Loucy (cell line): ENCODE measurements around the gene CAP2.

ENCODE experiments used
- H2AFZ ChIP-seq: fragments of 200-600 bp; sonication (generic); 2 replicates; pipeline ENCODE4 v1.6.0; 2016; ENCODE audit warnings: antibody characterized with exemption, mild to moderate bottlenecking, low read length, moderate library complexity
- H3F3A ChIP-seq: fragments of 200-600 bp; 2 replicates; pipeline ENCODE4 v1.6.0; 2016; ENCODE audit warnings: antibody characterized with exemption, low read depth, mild to moderate bottlenecking
- H3K27me3 ChIP-seq: fragments of 200-600 bp; sonication (generic); 2 replicates; pipeline ENCODE4 v1.6.1; 2014; ENCODE audit warnings: low read length, mild to moderate bottlenecking; ENCODE audit not compliant: insufficient read depth, poor library complexity, severe bottlenecking
- H3K36me3 ChIP-seq: fragments of 200-600 bp; sonication (generic); 2 replicates; pipeline ENCODE4 v1.6.1; 2016; ENCODE audit warnings: low read length; ENCODE audit not compliant: insufficient read depth
- H3K4me1 ChIP-seq: fragments of 200-600 bp; sonication (generic); 2 replicates; pipeline ENCODE4 v1.5.1; 2014; ENCODE audit warnings: low read length, mild to moderate bottlenecking; ENCODE audit not compliant: insufficient read depth, poor library complexity, severe bottlenecking
- H3K4me2 ChIP-seq: fragments of 200-600 bp; sonication (generic); 2 replicates; pipeline ENCODE4 v1.6.0; 2014; ENCODE audit warnings: antibody characterized with exemption, low read length, low read depth, mild to moderate bottlenecking; ENCODE audit not compliant: poor library complexity, severe bottlenecking
- H3K4me3 ChIP-seq: fragments of 200-600 bp; sonication (generic); 2 replicates; pipeline ENCODE4 v1.5.1; 2014; ENCODE audit warnings: low read length, mild to moderate bottlenecking, mixed read lengths; ENCODE audit not compliant: poor library complexity, severe bottlenecking
- H3K79me2 ChIP-seq: fragments of 200-600 bp; sonication (generic); 2 replicates; pipeline ENCODE4 v1.6.1; 2014; ENCODE audit warnings: low read length; ENCODE audit not compliant: insufficient read depth
- H3K9ac ChIP-seq: fragments of 200-600 bp; sonication (generic); 2 replicates; pipeline ENCODE4 v1.6.0; 2014; ENCODE audit warnings: mild to moderate bottlenecking, low read depth, low read length, moderate library complexity; ENCODE audit not compliant: poor library complexity, severe bottlenecking
- H3K9me2 ChIP-seq: fragments of 200-600 bp; sonication (generic); replicated peaks from 2 replicates; pipeline ENCODE4 v1.6.1; 2016; ENCODE audit warnings: low read depth, low read length, mixed read lengths
- H3K9me3 ChIP-seq: fragments of 200-600 bp; sonication (generic); 2 replicates; pipeline ENCODE4 v1.6.1; 2014; ENCODE audit warnings: mild to moderate bottlenecking, antibody characterized with exemption, low read length, low read depth; ENCODE audit not compliant: insufficient read depth
- H4K20me1 ChIP-seq: fragments of 200-600 bp; sonication (generic); 2 replicates; pipeline ENCODE4 v1.6.0; 2014; ENCODE audit warnings: antibody characterized with exemption, low read length, mild to moderate bottlenecking; ENCODE audit not compliant: insufficient read depth, poor library complexity, severe bottlenecking
- EZH2phosphoT487 ChIP-seq: fragments of 200-600 bp; IDR thresholded peaks from 2 replicates; pipeline ENCODE4 v1.6.1; 2018; ENCODE audit warnings: antibody characterized with exemption, mild to moderate bottlenecking, moderate library complexity, borderline replicate concordance
- TF ChIP-seq, protein P1 (sequence below): fragments of 200-600 bp; sonication (generic); conservative IDR thresholded peaks from 2 replicates; pipeline ENCODE4 v1.5.1; 2014; ENCODE audit warnings: mild to moderate bottlenecking, antibody characterized with exemption, low read length

CAP2 gene

DNA sequence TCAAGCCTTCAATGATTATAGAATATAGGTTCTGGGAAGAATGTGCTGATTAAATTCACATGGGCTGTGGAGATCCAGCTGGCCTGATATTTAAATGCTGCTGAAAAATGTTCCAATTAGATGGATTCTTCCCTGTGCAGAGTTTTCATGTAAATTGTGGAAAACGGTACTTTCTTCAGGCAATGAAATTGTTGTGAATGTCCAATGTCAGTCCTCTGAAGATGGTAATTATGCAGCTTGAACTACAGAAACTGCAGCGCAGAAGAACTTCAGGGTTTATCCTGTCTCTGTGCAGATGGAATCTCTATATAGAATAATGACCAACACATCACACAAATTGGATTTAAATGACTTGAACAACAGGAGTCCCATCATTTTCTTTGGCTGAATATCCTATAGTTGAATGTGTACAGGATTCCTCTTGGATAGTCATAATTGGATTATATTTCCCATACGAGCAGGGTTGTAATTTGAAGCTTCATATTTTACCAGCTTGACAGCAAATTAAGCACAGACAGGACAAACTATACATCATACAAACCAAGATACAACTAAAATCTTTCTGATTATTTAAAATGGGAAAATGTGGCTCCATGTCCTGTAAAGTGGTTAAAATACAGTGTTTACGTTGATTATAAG is 82.3 kb downstream of the CAP2 start:
- TF ChIP-seq EZH2phosphoT487: no peak
- TF ChIP-seq, protein P1, sequence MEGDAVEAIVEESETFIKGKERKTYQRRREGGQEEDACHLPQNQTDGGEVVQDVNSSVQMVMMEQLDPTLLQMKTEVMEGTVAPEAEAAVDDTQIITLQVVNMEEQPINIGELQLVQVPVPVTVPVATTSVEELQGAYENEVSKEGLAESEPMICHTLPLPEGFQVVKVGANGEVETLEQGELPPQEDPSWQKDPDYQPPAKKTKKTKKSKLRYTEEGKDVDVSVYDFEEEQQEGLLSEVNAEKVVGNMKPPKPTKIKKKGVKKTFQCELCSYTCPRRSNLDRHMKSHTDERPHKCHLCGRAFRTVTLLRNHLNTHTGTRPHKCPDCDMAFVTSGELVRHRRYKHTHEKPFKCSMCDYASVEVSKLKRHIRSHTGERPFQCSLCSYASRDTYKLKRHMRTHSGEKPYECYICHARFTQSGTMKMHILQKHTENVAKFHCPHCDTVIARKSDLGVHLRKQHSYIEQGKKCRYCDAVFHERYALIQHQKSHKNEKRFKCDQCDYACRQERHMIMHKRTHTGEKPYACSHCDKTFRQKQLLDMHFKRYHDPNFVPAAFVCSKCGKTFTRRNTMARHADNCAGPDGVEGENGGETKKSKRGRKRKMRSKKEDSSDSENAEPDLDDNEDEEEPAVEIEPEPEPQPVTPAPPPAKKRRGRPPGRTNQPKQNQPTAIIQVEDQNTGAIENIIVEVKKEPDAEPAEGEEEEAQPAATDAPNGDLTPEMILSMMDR: no peak
- H3K4me2 ChIP-seq: no peak overlapping the region
- H3K9me3 ChIP-seq: no peaks in the 10 kb centered on the region
- H3K27me3 ChIP-seq: no peaks in the 10 kb centered on the region
- H3K4me1 ChIP-seq: no peaks in the 10 kb centered on the region
- no peak overlapping the region for H2AFZ ChIP-seq
- H3K4me3 ChIP-seq: no peak overlapping the region
- no peak overlapping the region for H3K9ac ChIP-seq
- H3K36me3 ChIP-seq: no peaks in the 10 kb centered on the region
- no peaks in the 10 kb centered on the region for H4K20me1 ChIP-seq
- H3K9me2 ChIP-seq: no peaks in the 10 kb centered on the region
- H3F3A ChIP-seq: no peaks in the 10 kb centered on the region
- H3K79me2 ChIP-seq: no peaks in the 10 kb centered on the region

DNA sequence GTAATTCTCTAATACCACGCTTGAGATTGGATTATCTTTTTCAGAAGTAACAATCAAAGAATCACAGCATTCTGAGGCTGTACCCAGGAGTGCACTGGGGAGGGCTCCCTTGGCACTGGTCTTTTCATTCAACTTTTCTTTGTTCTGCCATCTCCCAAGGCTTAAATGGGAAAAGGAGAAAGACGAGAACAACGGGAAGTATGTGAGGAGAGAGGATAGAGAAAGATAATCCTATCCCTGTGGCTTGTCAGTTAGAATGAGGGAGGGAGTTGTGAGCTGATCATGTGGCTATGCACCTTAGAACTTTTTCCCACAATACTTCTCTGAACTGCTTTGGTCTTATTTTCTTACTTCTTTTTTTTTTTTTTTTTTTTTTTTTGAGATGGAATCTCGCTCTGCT is 83.1 kb downstream of the CAP2 start:
- H3F3A ChIP-seq: no peaks in the 10 kb centered on the region
- H3K4me2 ChIP-seq: no peak overlapping the region
- H3K27me3 ChIP-seq: no peaks in the 10 kb centered on the region
- H3K36me3 ChIP-seq: no peaks in the 10 kb centered on the region
- H3K4me3 ChIP-seq: no peak overlapping the region
- no peak for TF ChIP-seq EZH2phosphoT487
- TF ChIP-seq, protein P1: no peak
- H3K9ac ChIP-seq: no peak overlapping the region
- no peaks in the 10 kb centered on the region for H3K9me3 ChIP-seq
- H3K79me2 ChIP-seq: no peaks in the 10 kb centered on the region
- no peaks in the 10 kb centered on the region for H3K4me1 ChIP-seq
- H4K20me1 ChIP-seq: no peaks in the 10 kb centered on the region
- no peaks in the 10 kb centered on the region for H3K9me2 ChIP-seq
- H2AFZ ChIP-seq: no peak overlapping the region

DNA sequence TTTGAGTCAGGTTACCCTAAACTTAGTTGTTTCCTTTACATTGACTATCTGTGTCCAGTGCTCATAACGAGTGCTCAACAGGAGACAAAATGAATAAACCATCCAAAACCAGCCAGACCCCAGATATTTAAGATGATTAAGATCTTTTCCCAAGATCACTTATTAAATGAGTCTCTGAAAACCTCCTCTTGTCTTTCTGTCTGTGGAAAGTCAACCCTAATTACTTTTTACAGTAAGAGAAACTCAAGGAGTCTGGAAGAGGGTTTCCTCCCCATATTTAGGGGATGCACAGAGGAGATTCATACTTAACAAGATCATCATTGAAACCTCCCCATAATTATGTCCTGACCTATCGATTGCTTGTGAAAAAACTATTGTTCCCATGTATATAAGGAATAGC is 84.0 kb downstream of the CAP2 start:
- Histone ChIP-seq H3K9me3 (no peaks in the 10 kb centered on the region), H3K4me1 (no peaks in the 10 kb centered on the region), H3F3A (no peaks in the 10 kb centered on the region), H3K79me2 (no peaks in the 10 kb centered on the region), H3K4me3 (no peak overlapping the region), H3K36me3 (no peaks in the 10 kb centered on the region), H3K9ac (no peak overlapping the region), H4K20me1 (no peaks in the 10 kb centered on the region), H3K27me3 (no peaks in the 10 kb centered on the region), H2AFZ (no peak overlapping the region), H3K9me2 (no peaks in the 10 kb centered on the region), H3K4me2 (no peak overlapping the region)
- no peak for TF ChIP-seq EZH2phosphoT487
- TF ChIP-seq, protein P1: no peak
